Mesendoderm (in vitro differentiated cells): ENCODE data around the gene F11R.

Experiments used
- DNase-seq: peaks from one replicate; pipeline ENCODE4 v3.0.0; 2013
- H2AK5ac ChIP-seq: 2 replicates; pipeline ENCODE4 v1.6.1; 2013; ENCODE audit warnings: low read length, inconsistent platforms
- H2BK120ac ChIP-seq: 2 replicates; pipeline ENCODE4 v1.6.1; 2013; ENCODE audit warnings: low read depth, mild to moderate bottlenecking, low read length, moderate library complexity, mixed read lengths
- H2BK15ac ChIP-seq: replicated peaks from 2 replicates; pipeline ENCODE4 v1.6.1; 2013; ENCODE audit warnings: low read depth, mild to moderate bottlenecking, moderate library complexity
- H2BK5ac ChIP-seq: 2 replicates; pipeline ENCODE4 v1.6.1; 2013; ENCODE audit warnings: low read length, inconsistent platforms
- H3K18ac ChIP-seq: 2 replicates; pipeline ENCODE4 v1.6.1; 2013; ENCODE audit warnings: mild to moderate bottlenecking, low read length, mixed read lengths
- H3K23ac ChIP-seq: one replicate; pipeline ENCODE4 v1.6.1; 2013; ENCODE audit warnings: low read length
- H3K27ac ChIP-seq: 2 replicates; pipeline ENCODE4 v1.5.1; 2013; ENCODE audit warnings: low read depth, mild to moderate bottlenecking, inconsistent platforms, low read length, moderate library complexity
- H3K27me3 ChIP-seq: 2 replicates; pipeline ENCODE4 v1.6.1; 2013; ENCODE audit warnings: low read length, control low read depth, mild to moderate bottlenecking, inconsistent platforms; ENCODE audit not compliant: insufficient read depth, poor library complexity
- H3K36me3 ChIP-seq: 2 replicates; pipeline ENCODE4 v1.6.1; 2013; ENCODE audit warnings: low read length, inconsistent platforms; ENCODE audit not compliant: control insufficient read depth, insufficient read depth
- H3K4ac ChIP-seq: one replicate; pipeline ENCODE4 v1.6.1; 2013; ENCODE audit warnings: low read depth, mild to moderate bottlenecking, low read length, moderate library complexity
- H3K4me1 ChIP-seq: 2 replicates; pipeline ENCODE4 v1.6.1; 2013; ENCODE audit warnings: low read depth, low read length, inconsistent platforms; ENCODE audit not compliant: control insufficient read depth
- H3K4me2 ChIP-seq: 2 replicates; pipeline ENCODE4 v1.6.1; 2013; ENCODE audit warnings: low read length
- H3K4me3 ChIP-seq: 2 replicates; pipeline ENCODE4 v1.5.1; 2013; ENCODE audit warnings: mild to moderate bottlenecking, low read length
- H3K56ac ChIP-seq: one replicate; pipeline ENCODE4 v1.6.1; 2013; ENCODE audit warnings: low read length
- H3K79me1 ChIP-seq: 2 replicates; pipeline ENCODE4 v1.6.1; 2013; ENCODE audit warnings: low read length, inconsistent platforms
- H3K79me2 ChIP-seq: 2 replicates; pipeline ENCODE4 v1.6.1; 2013; ENCODE audit warnings: mild to moderate bottlenecking, low read length; ENCODE audit not compliant: control insufficient read depth, insufficient read depth
- H3K9ac ChIP-seq: 2 replicates; pipeline ENCODE4 v1.6.1; 2013; ENCODE audit warnings: low read length, inconsistent platforms
- H4K5ac ChIP-seq: one replicate; pipeline ENCODE4 v1.6.1; 2013; ENCODE audit warnings: low read length
- H4K8ac ChIP-seq: one replicate; pipeline ENCODE4 v1.6.1; 2013; ENCODE audit warnings: low read depth, mild to moderate bottlenecking, control low read depth, low read length, moderate library complexity
- WGBS: extraction: QIAGEN DNeasy Blood & Tissue Kit; methylation state at CpG from one replicate; pipeline ENCODE4 v1.1.7; 2013; ENCODE audit warnings: low lambda C conversion rate, missing lambda C conversion rate; ENCODE audit not compliant: insufficient coverage; ENCODE audit errors: extremely low coverage; 5-methylcytosine and 5-hydroxymethylcytosine counted together

Gene F11R

DNA sequence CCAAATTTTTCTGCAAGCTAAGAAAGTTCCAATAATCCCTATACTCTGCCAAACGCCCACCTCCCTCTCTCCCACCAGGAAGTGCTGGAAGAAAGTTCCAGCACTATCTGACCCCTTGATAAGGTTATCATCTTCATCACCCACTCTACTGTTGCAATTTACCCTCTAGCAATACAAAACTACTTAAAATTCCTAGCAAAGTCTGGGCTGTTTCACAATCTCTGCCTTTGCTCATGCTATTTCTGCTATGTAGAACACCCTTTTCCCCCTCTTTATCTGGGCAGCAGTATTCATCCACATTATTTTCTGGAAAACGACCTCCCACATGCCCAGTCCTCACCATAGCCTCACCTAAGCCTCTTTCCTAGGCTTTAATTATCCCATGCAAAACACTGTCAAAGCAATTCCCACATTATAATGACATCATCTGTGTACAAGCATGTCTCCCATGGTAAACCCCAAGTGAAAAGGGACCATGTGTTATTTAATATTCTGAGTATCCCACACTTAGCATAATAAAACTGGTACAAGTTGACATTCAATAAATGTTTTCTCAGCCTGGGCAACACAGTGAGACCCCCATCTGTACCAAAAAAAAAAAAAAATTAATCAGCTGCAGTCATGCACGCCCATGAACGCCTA lies 12.0 kb downstream of the F11R start:
- Histone ChIP-seq H3K9ac (no peak overlapping the region), H4K5ac (no peak overlapping the region), H3K23ac (no peak overlapping the region), H2BK5ac (no peak overlapping the region), H3K27me3 (no peaks in the 10 kb centered on the region), H3K4ac (no peak overlapping the region), H2BK120ac (no peak overlapping the region), H3K4me3 (no peak overlapping the region), H3K18ac (no peak overlapping the region), H3K36me3 (no peaks in the 10 kb centered on the region), H3K4me1 (peaks cover 6% of the 10 kb centered on the region), H3K56ac (no peak overlapping the region), H3K79me2 (peaks cover 80% of the 10 kb centered on the region), H2BK15ac (no peak overlapping the region), H3K4me2 (no peak overlapping the region), H2AK5ac (no peak overlapping the region), H4K8ac (no peak overlapping the region), H3K79me1 (peaks cover 13% of the 10 kb centered on the region), H3K27ac (no peak overlapping the region)
- WGBS, result no CpG with 5 or more reads among the region's 4 CpGs
- peak; percentile 70 for DNase-seq

- Histone ChIP-seq H3K23ac (no peak overlapping the region), H2BK15ac (no peak overlapping the region), H4K8ac (no peak overlapping the region), H3K4ac (no peak overlapping the region), H3K27me3 (no peaks in the 10 kb centered on the region), H2BK5ac (no peak overlapping the region), H3K18ac (no peak overlapping the region), H3K4me2 (no peak overlapping the region), H3K27ac (no peak overlapping the region), H3K9ac (no peak overlapping the region), H4K5ac (no peak overlapping the region), H3K56ac (no peak overlapping the region), H2AK5ac (no peak overlapping the region), H3K79me2 (peaks cover 68% of the 10 kb centered on the region), H3K4me3 (no peak overlapping the region), H3K4me1 (peaks cover 4% of the 10 kb centered on the region), H2BK120ac (no peak overlapping the region), H3K36me3 (no peaks in the 10 kb centered on the region), H3K79me1 (peaks cover 12% of the 10 kb centered on the region)
- no CpG with 5 or more reads among the region's 2 CpGs for WGBS
- DNase-seq, result no peak
Measured at GRCh38 chr1:161007369-161007768, 13.6 kb downstream of the F11R start.

GRCh38 chr1:161006563-161006962 lies 14.4 kb downstream of the F11R start:
- no peak overlapping the region for H4K5ac ChIP-seq
- H3K79me2 ChIP-seq, result peaks cover 64% of the 10 kb centered on the region
- H2BK120ac ChIP-seq, result no peak overlapping the region
- H4K8ac ChIP-seq, result no peak overlapping the region
- peaks cover 4% of the 10 kb centered on the region for H3K4me1 ChIP-seq
- no peak overlapping the region for H3K27ac ChIP-seq
- no peaks in the 10 kb centered on the region for H3K27me3 ChIP-seq
- H3K4me2 ChIP-seq, result no peak overlapping the region
- DNase-seq, result peak; percentile 87
- no peak overlapping the region for H3K9ac ChIP-seq
- H2BK15ac ChIP-seq, result no peak overlapping the region
- no peak overlapping the region for H3K4me3 ChIP-seq
- no peak overlapping the region for H3K4ac ChIP-seq
- WGBS, result no CpG with 5 or more reads among the region's 8 CpGs
- H3K36me3 ChIP-seq, result no peaks in the 10 kb centered on the region
- no peak overlapping the region for H3K18ac ChIP-seq
- H3K56ac ChIP-seq, result no peak overlapping the region
- H2BK5ac ChIP-seq, result no peak overlapping the region
- H2AK5ac ChIP-seq, result no peak overlapping the region
- no peak overlapping the region for H3K23ac ChIP-seq
- H3K79me1 ChIP-seq, result peaks cover 13% of the 10 kb centered on the region

GRCh38 chr1:161001525-161001924 lies 19.4 kb downstream of the F11R start:
- no peak for DNase-seq
- Histone ChIP-seq H3K56ac (no peak overlapping the region), H3K4me2 (no peak overlapping the region), H3K4me1 (peaks cover 2% of the 10 kb centered on the region), H3K23ac (no peak overlapping the region), H3K27me3 (no peaks in the 10 kb centered on the region), H3K79me1 (peaks cover 9% of the 10 kb centered on the region), H2BK120ac (no peak overlapping the region), H4K8ac (no peak overlapping the region), H2AK5ac (no peak overlapping the region), H4K5ac (no peak overlapping the region), H2BK15ac (no peak overlapping the region), H3K27ac (no peak overlapping the region), H3K9ac (no peak overlapping the region), H3K18ac (no peak overlapping the region), H3K4me3 (no peak overlapping the region), H3K36me3 (peaks cover 8% of the 10 kb centered on the region), H2BK5ac (no peak overlapping the region), H3K79me2 (peaks cover 25% of the 10 kb centered on the region), H3K4ac (no peak overlapping the region)
- no CpG with 5 or more reads among the region's 5 CpGs for WGBS

DNA sequence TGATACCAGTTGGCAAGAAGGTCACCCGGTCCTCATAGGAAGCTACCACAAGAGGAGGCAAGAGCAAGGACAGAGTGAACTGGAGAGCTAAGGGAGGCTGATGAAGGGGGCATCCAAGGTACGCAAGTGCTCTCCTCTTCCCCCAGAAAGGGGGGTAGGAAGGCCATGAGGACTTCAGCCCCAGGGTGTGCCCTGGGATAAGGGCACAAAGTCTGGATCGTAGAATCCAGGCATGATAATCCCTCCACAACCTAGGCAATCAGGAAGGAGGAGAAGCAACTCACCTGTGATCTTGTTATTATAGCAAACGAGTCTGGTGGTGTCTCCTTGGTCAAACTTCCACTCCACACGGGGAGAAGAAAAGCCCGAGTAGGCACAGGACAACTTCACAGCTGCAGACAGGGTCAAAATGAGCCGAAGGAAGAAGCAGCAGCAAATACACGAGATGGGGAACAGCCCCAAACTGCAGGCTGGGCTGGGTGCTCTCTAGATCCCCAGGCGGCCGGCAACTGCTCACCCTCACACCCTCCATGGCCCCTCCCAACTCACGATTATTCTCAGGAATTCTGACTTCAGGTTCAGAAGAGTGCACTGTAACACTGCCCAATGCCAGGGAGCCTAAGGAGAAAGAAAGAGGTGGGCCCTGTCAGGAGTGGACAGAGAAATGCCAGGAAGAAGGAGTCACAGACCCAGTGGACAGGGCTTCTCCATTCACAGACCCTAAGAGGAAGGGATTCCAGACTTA lies 20.0 kb downstream of the F11R start:
- Histone ChIP-seq H3K79me2 (peaks cover 18% of the 10 kb centered on the region), H3K4me3 (no peak overlapping the region), H2BK15ac (no peak overlapping the region), H3K79me1 (peaks cover 8% of the 10 kb centered on the region), H4K5ac (no peak overlapping the region), H3K4ac (no peak overlapping the region), H2AK5ac (no peak overlapping the region), H3K27me3 (no peaks in the 10 kb centered on the region), H3K18ac (no peak overlapping the region), H3K4me2 (no peak overlapping the region), H3K4me1 (no peaks in the 10 kb centered on the region), H3K56ac (no peak overlapping the region), H3K36me3 (peaks cover 10% of the 10 kb centered on the region), H3K23ac (no peak overlapping the region), H3K9ac (no peak overlapping the region), H2BK5ac (no peak overlapping the region), H4K8ac (no peak overlapping the region), H2BK120ac (no peak overlapping the region), H3K27ac (no peak overlapping the region)
- no peak for DNase-seq
- WGBS, result no CpG with 5 or more reads among the region's 11 CpGs
